Vagina (tissue), 2 donors: ENCODE data around the gene NAPSA.
"Not testable (repeated sequence)": the region's sequence is repeated elsewhere in the genome, so short reads cannot be mapped to it uniquely, and the experiment has no call there.

Experiments used
- POLR2A ChIP-seq, 2 donors: fragments of 450-650 bp; IDR thresholded peaks; one replicate each; pipeline ENCODE4 v1.6.1; 2017; ENCODE audit warnings: antibody characterized with exemption in 2 of 2, mild to moderate bottlenecking in 2 of 2, moderate library complexity in 2 of 2
- POLR2AphosphoS5 ChIP-seq, 2 donors: sonication (generic); formaldehyde crosslinking; IDR thresholded peaks; one replicate each; pipeline ENCODE4 v1.9.0; 2017; ENCODE audit warnings: antibody characterized with exemption in 2 of 2, mild to moderate bottlenecking in 2 of 2, low read depth in 1 of 2; ENCODE audit not compliant: insufficient read depth in 1 of 2
- TF ChIP-seq, protein P1 (sequence below), 3 experiments: fragments of 450-650 bp in 2 of 3; fragments of 200-600 bp in 1 of 3; sonication (generic) in 1 of 3; IDR thresholded peaks; one replicate each; pipeline ENCODE4 v1.5.1; 2017 to 2019; ENCODE audit warnings: antibody characterized with exemption in 3 of 3, mild to moderate bottlenecking in 2 of 3, moderate library complexity in 2 of 3

GRCh38 chr19:50337031-50337430 is 28.4 kb downstream of the NAPSA start:
- TF ChIP-seq POLR2A (IDR thresholded peaks at IDR 0.05); POLR2AphosphoS5 (IDR thresholded peaks at IDR 0.05; ENCODE audit: insufficient read depth in 1 of 2, low read depth in 1 of 2): not testable (repeated sequence)
- TF ChIP-seq, protein P1, sequence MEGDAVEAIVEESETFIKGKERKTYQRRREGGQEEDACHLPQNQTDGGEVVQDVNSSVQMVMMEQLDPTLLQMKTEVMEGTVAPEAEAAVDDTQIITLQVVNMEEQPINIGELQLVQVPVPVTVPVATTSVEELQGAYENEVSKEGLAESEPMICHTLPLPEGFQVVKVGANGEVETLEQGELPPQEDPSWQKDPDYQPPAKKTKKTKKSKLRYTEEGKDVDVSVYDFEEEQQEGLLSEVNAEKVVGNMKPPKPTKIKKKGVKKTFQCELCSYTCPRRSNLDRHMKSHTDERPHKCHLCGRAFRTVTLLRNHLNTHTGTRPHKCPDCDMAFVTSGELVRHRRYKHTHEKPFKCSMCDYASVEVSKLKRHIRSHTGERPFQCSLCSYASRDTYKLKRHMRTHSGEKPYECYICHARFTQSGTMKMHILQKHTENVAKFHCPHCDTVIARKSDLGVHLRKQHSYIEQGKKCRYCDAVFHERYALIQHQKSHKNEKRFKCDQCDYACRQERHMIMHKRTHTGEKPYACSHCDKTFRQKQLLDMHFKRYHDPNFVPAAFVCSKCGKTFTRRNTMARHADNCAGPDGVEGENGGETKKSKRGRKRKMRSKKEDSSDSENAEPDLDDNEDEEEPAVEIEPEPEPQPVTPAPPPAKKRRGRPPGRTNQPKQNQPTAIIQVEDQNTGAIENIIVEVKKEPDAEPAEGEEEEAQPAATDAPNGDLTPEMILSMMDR (IDR thresholded peaks at IDR 0.05): not testable (repeated sequence)
